Dermis microvascular lymphatic vessel endothelial cell (primary cell): ENCODE data around the gene CAPZA1. TPM values are rescaled to one million over a fixed set of nuclear protein-coding genes. Genes with fewer than 3 reads are reported as not detected.

Experiments
- DNase-seq, 2 donors: peaks; one replicate each; pipeline versions ENCODE4 v3.0.0 to v3.0.0-alpha.2; 2010; ENCODE audit warnings: low read depth in 2 of 2
- total RNA-seq: library from RNA; depleted of rRNA; stranded (reverse); fragments of >200 nt; gene quantifications from 2 replicates; pipeline ENCODE4 v1.2.1, GENCODE V29; 2014

Gene CAPZA1
- total RNA-seq, 1 donor from 2014 or later = 180 TPM

DNA sequence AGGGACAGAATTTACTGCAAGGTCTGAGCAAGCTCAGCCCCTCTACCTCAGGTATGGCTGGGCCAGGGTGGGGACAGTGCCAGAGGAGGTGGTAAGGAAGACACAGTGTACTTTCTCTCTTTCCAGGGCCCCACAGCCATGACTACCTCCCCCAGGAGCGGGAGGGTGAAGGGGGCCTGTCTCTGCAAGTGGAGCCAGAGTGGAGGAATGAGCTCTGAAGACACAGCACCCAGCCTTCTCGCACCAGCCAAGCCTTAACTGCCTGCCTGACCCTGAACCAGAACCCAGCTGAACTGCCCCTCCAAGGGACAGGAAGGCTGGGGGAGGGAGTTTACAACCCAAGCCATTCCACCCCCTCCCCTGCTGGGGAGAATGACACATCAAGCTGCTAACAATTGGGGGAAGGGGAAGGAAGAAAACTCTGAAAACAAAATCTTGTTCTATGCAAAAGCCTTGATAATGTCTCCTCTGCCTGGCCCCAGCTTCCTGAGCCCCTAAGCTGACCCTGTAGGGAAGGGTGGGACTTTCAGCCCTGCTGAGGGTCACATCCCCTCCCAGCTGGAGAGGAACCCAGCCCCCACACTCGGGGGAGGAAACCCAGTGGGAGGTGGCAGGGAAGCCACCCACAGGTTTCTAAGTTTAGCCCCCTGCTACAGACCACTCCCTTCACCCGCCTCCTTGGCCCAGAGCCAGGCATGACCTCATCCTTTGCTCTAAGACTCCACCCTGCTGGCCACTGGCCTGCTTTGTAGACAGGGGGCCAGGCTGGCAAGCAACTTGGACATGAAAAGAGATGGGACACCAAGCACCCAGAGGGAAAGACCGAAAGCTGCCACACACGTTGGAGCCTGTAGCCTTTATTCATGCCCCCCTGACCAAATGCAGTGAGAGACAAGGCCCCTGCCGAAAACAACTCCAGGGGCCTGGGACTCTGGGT lies 80.9 kb downstream of the CAPZA1 start:
- peak; percentile 96 to 99 for DNase-seq

- no peak for DNase-seq
Observed at GRCh38 chr1:112701227-112702066, 81.8 kb downstream of the CAPZA1 start.

GRCh38 chr1:112702067-112702395 lies 82.4 kb downstream of the CAPZA1 start:
- DNase-seq = no peak

DNA sequence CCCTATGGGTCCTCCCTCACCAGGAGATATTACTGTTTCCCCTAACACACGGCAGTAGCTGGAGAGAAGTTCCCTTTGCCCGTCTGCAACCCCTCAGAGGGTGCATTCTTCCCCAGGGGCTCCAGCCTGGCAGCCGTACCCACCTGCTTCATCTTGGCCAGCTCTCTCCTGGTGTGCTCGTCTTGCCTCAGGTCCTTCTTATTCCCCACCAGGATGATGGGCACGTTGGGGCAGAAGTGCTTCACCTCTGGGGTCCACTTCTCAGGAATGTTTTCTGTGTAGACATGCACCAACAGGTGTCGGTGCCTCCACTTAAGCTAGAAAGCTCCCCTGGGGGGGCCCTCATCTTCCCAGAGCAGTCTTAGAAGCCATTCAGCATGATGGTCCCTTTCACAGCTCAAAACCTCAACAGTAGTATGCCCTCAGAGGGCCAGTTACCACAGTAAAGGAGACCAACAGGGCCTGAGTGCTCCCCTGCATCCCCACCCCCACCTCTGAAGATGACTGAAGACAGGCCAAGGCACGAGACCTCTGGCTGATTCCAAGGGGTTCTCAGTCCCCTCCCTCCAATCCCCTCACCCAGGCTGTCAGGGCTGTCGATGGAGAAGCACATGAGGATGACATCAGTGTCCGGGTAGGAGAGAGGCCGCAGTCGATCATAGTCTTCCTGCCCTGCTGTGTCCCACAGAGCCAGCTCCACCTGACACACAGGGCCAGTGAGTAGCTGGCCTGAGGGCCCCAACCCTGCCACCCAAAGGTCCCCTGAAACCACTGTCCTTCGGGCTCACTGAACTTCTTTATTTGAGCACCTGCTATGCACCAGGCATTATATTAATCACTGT lies 83.0 kb downstream of the CAPZA1 start:
- DNase-seq = no peak

DNA sequence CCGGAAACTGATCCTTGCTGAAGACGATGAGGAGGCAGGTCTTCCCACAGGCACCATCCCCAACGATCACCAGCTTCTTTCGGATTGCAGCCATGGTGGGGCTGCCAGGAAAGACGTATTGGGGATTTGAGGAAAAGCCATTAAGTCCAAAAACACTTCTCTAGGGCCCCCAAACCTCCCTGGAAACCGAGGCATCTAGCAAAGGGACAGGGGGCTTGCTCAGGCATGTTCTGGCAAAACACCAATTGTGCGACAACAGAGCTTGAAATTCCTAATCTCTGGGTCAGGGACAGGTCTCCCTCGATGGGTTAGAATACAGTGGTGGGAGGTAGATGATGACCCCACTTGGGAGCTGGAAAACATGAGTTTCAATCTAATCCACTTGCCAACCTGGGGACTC lies 84.1 kb downstream of the CAPZA1 start:
- no peak for DNase-seq

DNA sequence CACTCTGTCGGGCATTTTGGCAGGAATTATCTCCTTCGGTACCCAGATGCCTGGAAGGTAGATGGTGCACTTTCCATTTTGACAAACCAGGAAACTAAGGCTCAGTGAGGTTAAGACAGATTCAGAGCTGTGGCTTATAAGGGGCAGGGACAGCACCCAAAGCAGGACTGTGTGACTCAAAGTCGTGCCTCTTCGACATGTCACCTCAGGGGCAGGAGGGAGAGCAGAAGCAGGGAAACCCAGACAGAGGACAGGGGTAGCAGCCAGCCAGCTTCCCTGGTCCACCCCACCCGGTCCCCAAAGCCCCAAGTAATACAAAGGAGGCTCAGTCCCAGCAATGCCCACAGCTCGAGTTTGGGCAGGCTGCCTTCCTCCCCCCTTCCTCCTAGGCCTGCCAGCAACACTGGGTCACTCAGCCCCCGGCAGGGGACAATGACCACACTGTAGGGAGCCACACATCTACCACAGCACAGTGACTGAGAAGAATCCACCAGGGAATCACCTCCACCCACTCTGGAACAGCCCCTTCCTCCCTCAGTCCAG lies 84.8 kb downstream of the CAPZA1 start:
- DNase-seq = no peak

GRCh38 chr1:112704934-112705627 lies 85.4 kb downstream of the CAPZA1 start:
- peak in 1 of 2 donors; percentile 97 for DNase-seq

DNA sequence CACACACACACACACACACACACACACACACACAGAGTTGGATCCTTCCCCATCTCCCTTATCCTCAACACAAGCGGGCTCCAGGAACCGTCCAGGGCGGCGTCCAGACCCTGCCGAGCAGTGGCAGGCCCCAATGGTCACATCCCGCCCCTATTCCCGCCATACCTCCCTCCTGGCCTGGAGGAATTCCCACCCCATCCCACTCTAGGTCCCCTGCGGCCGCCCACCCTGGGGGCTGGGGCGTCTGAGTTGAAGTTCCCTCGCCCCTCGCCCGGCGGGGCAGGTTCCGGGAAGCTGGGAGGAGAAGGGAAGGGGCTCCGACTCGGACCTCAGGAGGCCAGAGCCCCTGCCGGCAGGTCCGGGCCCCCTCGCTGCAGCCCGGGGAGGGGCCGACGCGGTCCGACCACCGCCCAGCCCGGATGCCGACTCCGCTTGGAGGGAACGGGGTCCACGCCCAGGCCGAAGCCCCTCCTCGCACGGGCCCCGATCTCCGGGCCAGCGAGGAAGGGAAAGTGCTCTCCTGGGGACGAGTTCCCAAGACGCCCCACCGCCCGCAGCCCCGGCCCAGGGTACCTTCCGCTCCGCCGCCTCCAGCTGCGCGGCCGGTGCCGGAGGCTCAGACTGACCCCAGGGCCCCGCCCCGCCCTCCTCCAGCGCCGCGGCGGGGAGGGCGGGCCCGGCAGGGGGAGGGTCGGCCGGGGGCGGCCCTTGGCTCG lies 87.0 kb downstream of the CAPZA1 start, which contains the start of gene RHOC:
TSS of gene RHOC (minus strand) at position 623 of the 716 bp plus-strand sequence. CDS start 3,328 bp downstream, outside the sequence.
- DNase-seq = peak in 1 of 2 donors; percentile 76

DNA sequence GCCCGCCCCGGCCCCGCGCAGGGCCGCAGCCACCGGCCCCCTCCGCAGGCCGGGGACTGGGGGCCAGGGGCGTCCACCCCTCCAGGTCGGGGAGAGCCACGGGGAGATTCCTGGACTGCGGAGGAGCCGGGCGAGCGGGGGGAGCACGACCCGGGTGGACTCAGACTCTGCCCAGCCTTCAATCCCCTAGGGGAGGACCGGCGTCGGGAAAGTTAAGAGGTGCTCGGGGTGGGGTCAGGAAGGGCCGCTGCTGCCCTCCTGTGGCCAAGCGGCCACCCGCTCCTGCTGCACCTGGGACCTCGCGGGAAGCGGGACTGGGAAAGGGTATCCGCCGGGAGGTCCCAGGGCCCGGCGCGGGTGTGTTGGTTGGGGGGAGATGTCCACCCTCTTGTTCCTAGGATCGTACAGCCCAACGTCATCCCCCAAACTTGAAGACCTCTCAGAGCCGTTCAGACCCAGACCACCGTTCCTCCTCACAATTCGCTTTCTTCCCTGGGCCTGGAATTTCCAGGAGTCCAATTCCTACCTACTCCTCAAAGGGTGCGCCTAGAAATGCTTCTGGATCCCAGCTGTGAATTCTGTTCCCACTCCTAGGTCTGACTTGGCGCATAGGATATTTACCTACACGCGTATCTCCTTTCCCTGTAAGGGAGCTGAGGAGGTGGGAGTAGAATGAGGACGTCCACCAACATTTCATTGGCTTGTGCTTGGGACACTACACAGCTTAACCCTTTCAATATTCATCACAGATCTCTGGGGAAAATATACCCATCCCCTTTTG lies 87.8 kb downstream of the CAPZA1 start:
- DNase-seq = peak; percentile 68 to 90

GRCh38 chr1:112708002-112708448 lies 88.4 kb downstream of the CAPZA1 start:
- DNase-seq = no peak

GRCh38 chr1:112708489-112708888 lies 88.9 kb downstream of the CAPZA1 start:
- DNase-seq = no peak

GRCh38 chr1:112710159-112710558 lies 90.5 kb downstream of the CAPZA1 start:
- DNase-seq = no peak

- no peak for DNase-seq
Observed at GRCh38 chr1:112710586-112710985, 91.0 kb downstream of the CAPZA1 start.

DNA sequence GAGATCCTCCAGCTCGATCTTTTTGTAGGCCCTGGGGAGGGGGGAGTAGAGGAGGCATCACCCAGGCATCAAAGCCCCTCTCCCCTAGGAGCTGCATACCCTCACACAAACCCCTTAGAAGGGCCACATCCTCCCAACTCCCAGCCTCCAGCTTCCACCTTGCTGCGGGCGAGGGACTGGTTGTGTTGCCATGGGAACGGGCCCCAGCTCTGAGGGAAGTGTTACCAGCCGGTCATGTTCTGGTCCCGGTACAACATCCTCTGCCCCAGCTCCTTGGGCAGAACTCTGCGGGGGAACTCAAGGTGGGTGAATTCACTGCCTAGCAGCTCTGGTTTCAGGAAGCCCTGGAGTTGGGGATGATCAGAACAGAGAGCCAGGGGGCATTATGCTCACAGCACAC lies 91.4 kb downstream of the CAPZA1 start:
- no peak for DNase-seq

DNA sequence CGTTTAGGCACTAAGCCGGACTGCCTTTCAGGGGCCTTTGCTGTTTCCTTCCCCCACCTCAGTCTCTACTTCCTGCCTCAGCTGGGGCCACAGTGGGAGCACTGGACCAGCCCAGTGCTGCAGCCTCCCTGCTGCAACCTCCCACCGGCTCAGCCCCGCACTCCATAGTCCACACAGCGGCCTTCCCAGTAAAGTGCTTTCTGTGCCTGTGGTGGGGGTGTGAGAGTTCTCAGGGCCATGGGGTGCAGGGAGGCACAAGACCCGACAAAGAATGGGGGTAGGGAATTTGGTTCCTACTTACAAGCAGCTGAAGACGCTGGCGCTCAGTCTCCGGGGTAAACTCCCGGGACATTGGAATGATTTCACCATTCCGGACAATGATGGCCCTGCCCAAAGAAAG lies 92.0 kb downstream of the CAPZA1 start:
- no peak for DNase-seq

DNA sequence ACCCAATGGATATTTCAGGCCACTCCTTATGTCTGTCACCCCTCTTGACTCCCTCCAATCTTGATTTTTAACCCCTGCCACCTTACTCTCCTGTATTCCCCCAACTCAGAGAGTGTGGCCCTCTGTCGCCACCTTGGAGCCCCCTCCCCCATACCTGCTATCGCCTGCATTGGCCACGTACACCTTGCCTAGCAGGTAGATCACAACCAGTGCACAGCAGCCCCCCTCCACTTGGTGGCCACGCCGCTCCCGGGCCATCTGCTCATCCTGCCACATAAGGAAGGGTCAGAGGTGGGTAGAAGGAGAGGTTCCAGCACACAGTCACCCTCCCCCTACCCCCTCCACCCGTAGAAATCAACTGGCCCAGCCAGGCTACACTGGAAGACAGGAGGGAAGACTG lies 92.6 kb downstream of the CAPZA1 start:
- DNase-seq = no peak

GRCh38 chr1:112712701-112713128 lies 93.1 kb downstream of the CAPZA1 start:
- no peak for DNase-seq

DNA sequence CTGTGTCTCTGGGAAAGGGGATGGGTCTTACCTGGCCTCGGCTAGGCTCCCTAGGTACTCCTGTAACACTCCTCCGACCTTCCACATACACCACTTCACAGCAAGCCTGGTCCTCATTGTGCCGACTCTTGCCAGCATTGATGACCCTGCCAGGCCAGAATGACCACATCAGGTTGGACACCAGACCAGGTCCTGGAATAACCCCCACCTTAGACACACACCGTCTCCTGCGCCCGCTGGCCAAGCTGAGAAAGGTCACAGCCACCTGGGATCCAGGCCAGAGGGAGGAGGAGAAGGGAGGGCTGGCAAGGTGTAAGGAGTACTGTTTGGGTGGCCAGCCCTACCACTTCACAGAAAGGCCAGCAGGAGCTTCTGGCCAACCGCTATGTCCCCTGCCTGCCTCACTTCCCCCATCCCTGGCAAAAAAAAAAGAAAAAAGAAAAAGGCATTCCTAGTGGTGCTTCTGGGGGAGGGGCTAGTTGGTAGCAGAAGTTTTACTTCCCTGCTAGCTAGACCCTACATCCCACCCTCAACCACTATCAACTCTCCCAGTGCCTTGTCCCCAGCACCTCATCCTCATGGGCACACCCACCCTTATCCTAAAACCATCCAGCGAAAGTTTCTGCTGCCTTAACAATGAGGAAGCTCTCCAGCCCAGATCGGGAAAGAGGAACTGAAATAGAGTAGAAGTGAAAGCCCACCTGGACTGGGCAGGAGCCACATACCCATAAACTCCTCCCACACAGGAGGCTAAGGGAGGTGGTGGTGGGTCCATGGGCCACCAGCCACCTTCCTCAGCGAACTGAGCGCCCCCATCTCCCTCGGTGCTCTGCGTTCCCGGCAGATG lies 94.1 kb downstream of the CAPZA1 start:
- DNase-seq = no peak
